Endothelial cell of umbilical vein (primary cell): ENCODE data around the gene UBE2E2. TPM values are rescaled to one million over a fixed set of nuclear protein-coding genes. Genes with fewer than 3 reads are reported as not detected.

Experiments
- BruUV-seq: library from RNA; stranded (reverse); fragments of 400-500 nt; replicated peaks from 2 replicates; lab custom pipeline; 2021; lab: Mats Ljungman, UMichigan
- CTCF ChIA-PET: fragments of 300-600, 350-600 bp; sonication (Branson Sonifier 250); formaldehyde crosslinking; loops from one replicate; lab custom pipeline; 2021; ENCODE audit warnings: antibody characterized with exemption, inconsistent platforms; lab: Charles Lee
- POLR2A ChIA-PET: fragments of 300-600, 350-600 bp; sonication (Branson Sonifier 250); formaldehyde crosslinking; loops from one replicate; lab custom pipeline; 2021; ENCODE audit warnings: antibody characterized with exemption, inconsistent platforms; lab: Charles Lee
- DNase-seq: peaks from one replicate; pipeline ENCODE4 v3.0.0-alpha.2; 2011; ENCODE audit warnings: low read depth, low spot score
- FAIRE-seq: peaks from 2 replicates; lab custom pipeline; 2011; peaks lifted over from hg19 to GRCh38; lab: Jason Lieb, UNC
- H2AFZ ChIP-seq: 2 replicates; pipeline ENCODE4 v1.6.0; 2012; ENCODE audit warnings: low read depth, low read length, control low read depth, inconsistent platforms
- H3K27ac ChIP-seq: 2 replicates; pipeline ENCODE4 v1.5.1; 2011; ENCODE audit warnings: low read depth, mild to moderate bottlenecking, control low read depth, low read length, moderate library complexity; ENCODE audit not compliant: insufficient read depth
- H3K27me3 ChIP-seq, 2 experiments: 2 replicates each; pipeline versions ENCODE4 v1.6.0 to v1.6.1; 2011; ENCODE audit warnings: low read length in 2 of 2, mixed read lengths in 1 of 2; ENCODE audit not compliant: control insufficient read depth in 2 of 2, insufficient read depth in 2 of 2
- H3K36me3 ChIP-seq, 2 experiments: 2 replicates in 1 of 2; 3 replicates in 1 of 2; pipeline ENCODE4 v1.5.1; 2011; ENCODE audit warnings: low read length in 2 of 2, mild to moderate bottlenecking in 1 of 2, moderate library complexity in 1 of 2; ENCODE audit not compliant: control insufficient read depth in 2 of 2, insufficient read depth in 2 of 2; ENCODE audit errors: extremely low read depth in 1 of 2
- H3K4me1 ChIP-seq: 3 replicates; pipeline ENCODE4 v1.5.1; 2011; ENCODE audit warnings: mild to moderate bottlenecking, low read length; ENCODE audit not compliant: control insufficient read depth, insufficient read depth; ENCODE audit errors: extremely low read depth
- H3K4me2 ChIP-seq: 2 replicates; pipeline ENCODE4 v1.6.1; 2011; ENCODE audit warnings: low read length, control low read depth, mixed read lengths; ENCODE audit not compliant: insufficient read depth
- H3K4me3 ChIP-seq, 3 experiments: fragments of 200-600 bp in 1 of 3; sonication (generic), shearing (Covaris generic) in 1 of 3; replicated peaks in 1 of 3; 2 replicates each; pipeline ENCODE4 v1.5.1; 2011 to 2016; ENCODE audit warnings: control low read depth in 3 of 3, low read length in 3 of 3, mild to moderate bottlenecking in 2 of 3, inconsistent platforms in 1 of 3, low read depth in 1 of 3, moderate library complexity in 1 of 3; ENCODE audit not compliant: insufficient read depth in 1 of 3
- H3K79me2 ChIP-seq: 2 replicates; pipeline ENCODE4 v1.6.0; 2012; ENCODE audit warnings: low read length, inconsistent platforms; ENCODE audit not compliant: control insufficient read depth, insufficient read depth
- H3K9ac ChIP-seq: replicated peaks from 2 replicates; pipeline ENCODE3; 2011; ENCODE audit warnings: low read length, control low read depth; ENCODE audit not compliant: insufficient read depth; ENCODE audit errors: extremely low read depth
- H3K9me1 ChIP-seq: replicated peaks from 3 replicates; pipeline ENCODE4 v1.6.0; 2011; ENCODE audit warnings: mild to moderate bottlenecking, low read length; ENCODE audit not compliant: control insufficient read depth, insufficient read depth; ENCODE audit errors: extremely low read depth
- H3K9me3 ChIP-seq: replicated peaks from 2 replicates; pipeline ENCODE4 v1.5.1; 2012; ENCODE audit warnings: low read length, inconsistent platforms; ENCODE audit not compliant: control insufficient read depth, insufficient read depth
- H4K20me1 ChIP-seq: replicated peaks from 2 replicates; pipeline ENCODE3; 2011; ENCODE audit warnings: mild to moderate bottlenecking, low read length; ENCODE audit not compliant: control insufficient read depth, insufficient read depth; ENCODE audit errors: extremely low read depth
- EZH2 ChIP-seq: IDR thresholded peaks from 2 replicates; pipeline ENCODE4 v1.6.1; 2012; ENCODE audit warnings: borderline replicate concordance, low read depth, mild to moderate bottlenecking, moderate library complexity, low read length, inconsistent platforms; ENCODE audit not compliant: severe bottlenecking
- FOS ChIP-seq: IDR thresholded peaks from 2 replicates; pipeline ENCODE4 v1.6.1; 2011; ENCODE audit warnings: mild to moderate bottlenecking, low read length, moderate library complexity, borderline replicate concordance; ENCODE audit not compliant: insufficient read depth
- GATA2 ChIP-seq: IDR thresholded peaks from 2 replicates; pipeline ENCODE4 v1.7.0; 2011; ENCODE audit warnings: low read depth, mild to moderate bottlenecking, moderate library complexity, mixed read lengths, low read length; ENCODE audit not compliant: insufficient read length, insufficient read depth
- JUN ChIP-seq: IDR thresholded peaks from 2 replicates; pipeline ENCODE4 v1.6.1; 2011; ENCODE audit warnings: borderline replicate concordance, low read depth; ENCODE audit not compliant: insufficient read length, insufficient read depth
- MYC ChIP-seq: IDR thresholded peaks from one replicate; pipeline ENCODE4 v1.6.1; 2011; ENCODE audit warnings: mild to moderate bottlenecking, low read depth, low read length
- POLR2A ChIP-seq: IDR thresholded peaks from 2 replicates; pipeline ENCODE4 v1.6.1; 2012; ENCODE audit warnings: low read depth, mild to moderate bottlenecking, control low read depth, low read length
- POLR2AphosphoS5 ChIP-seq: IDR thresholded peaks from 2 replicates; pipeline ENCODE4 v1.6.1; 2012; ENCODE audit warnings: low read depth, mild to moderate bottlenecking, control low read depth, low read length, moderate library complexity; ENCODE audit not compliant: insufficient read depth
- dilution Hi-C: fragments of 300-500 bp; cut with MboI; formaldehyde crosslinking; loops from one replicate; pipeline ENCODE4 v1.15.0; 2019; ENCODE audit warnings: low sequenced_read_pairs; ENCODE audit not compliant: extremely low pct_ligation_motif_present
- intact Hi-C: fragments of 100-400 bp; cut with micrococcal nuclease; formaldehyde crosslinking; loops from one replicate; pipeline ENCODE4 v1.10.0; 2022
- polyA plus RNA-seq, 4 experiments: library from polyadenylated mRNA; depleted of rRNA in 3 of 4; stranded (reverse) in 3 of 4; unstranded in 1 of 4; fragments of >200 nt; gene quantifications; 2 replicates each; pipeline versions ENCODE4 v1.2.1 to v1.2.3, GENCODE V29; 2011 to 2012; ENCODE audit warnings: missing spikeins in 1 of 4
- total RNA-seq: library from RNA; stranded (reverse); gene quantifications from 2 replicates; pipeline ENCODE4 v1.2.3, GENCODE V29; 2021
- TF ChIP-seq, protein P1 (sequence below), 2 donors: IDR thresholded peaks; 1 replicate in 1 of 2; 2 replicates in 1 of 2; pipeline ENCODE4 v1.5.1; 2011; ENCODE audit warnings: low read length in 2 of 2, mild to moderate bottlenecking in 2 of 2, moderate library complexity in 2 of 2, control low read depth in 1 of 2, inconsistent platforms in 1 of 2, low read depth in 1 of 2; ENCODE audit not compliant: insufficient read depth in 1 of 2; ENCODE audit errors: extremely low read depth in 1 of 2
- TF ChIP-seq, protein P2 (sequence below): IDR thresholded peaks from 2 replicates; pipeline ENCODE4 v1.6.1; 2011; ENCODE audit not compliant: insufficient read depth, insufficient read length

UBE2E2 gene
- total and polyA plus RNA-seq, 2 donors (not counting 3 experiments of a cell fraction or from before 2014, with no cell fraction given) = 37.0 to 45.4 TPM

DNA sequence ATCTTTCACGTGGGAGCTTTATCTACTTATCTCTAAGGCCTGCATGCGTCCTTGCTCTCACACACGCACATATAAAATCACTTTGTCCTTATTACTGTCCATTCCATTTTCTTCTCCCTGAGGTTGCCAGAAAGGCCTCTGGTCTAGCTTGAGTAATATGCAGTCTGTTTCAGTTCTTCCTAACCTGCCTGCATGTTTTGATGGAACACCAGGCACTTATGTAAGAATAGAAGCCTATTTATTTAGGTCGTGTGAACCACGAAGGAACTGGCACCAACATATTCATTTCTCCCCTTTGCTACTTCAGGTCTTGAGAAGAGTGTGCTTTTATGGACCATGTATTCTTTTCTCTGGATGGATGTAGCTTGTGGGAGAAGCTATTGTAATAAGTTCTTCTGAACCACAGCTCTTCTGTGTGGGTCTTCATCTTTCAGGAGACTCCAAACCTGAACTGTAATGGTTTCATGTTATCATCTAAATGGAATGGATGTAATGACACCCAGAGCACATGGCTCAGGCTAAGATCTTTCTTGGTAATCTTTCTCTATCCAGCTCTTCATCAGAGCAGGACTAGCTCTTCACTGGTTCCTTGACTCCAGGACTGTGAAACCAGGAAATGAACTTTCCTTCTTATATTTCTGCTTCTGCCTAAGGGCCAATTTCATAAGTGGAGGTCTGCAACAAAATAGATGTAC lies 53.8 kb downstream of the UBE2E2 start:
- ChIA-PET POLR2A (no interaction called here), CTCF (interaction anchor here (1.1 to 1.7 kb wide), 2 partner anchors 9 to 13 kb away, joined by 3 to 5 read pairs; no protein-coding TSS in a partner anchor)
- dilution Hi-C loops (no loop called here), intact Hi-C loops (no loop called here)
- BruUV-seq = no TSS peak
- Histone ChIP-seq H3K4me1 (no peaks in the 10 kb centered on the region), H3K27ac (no peak overlapping the region), H2AFZ (no peak overlapping the region), H3K79me2 (peaks cover 9% of the 10 kb centered on the region), H3K4me2 (no peak overlapping the region), H3K36me3 (no peaks in the 10 kb centered on the region), H3K9me3 (no peaks in the 10 kb centered on the region), H3K4me3 (no peak overlapping the region), H3K9ac (no peak overlapping the region), H4K20me1 (peaks cover 4% of the 10 kb centered on the region), H3K9me1 (no peaks in the 10 kb centered on the region), H3K27me3 (no peaks in the 10 kb centered on the region)
- FAIRE-seq (peak; percentile 24), DNase-seq (no peak)
- TF ChIP-seq JUN (no peak), MYC (no peak), EZH2 (no peak), POLR2AphosphoS5 (no peak), FOS (no peak), POLR2A (no peak), GATA2 (no peak)
- TF ChIP-seq, protein P1, sequence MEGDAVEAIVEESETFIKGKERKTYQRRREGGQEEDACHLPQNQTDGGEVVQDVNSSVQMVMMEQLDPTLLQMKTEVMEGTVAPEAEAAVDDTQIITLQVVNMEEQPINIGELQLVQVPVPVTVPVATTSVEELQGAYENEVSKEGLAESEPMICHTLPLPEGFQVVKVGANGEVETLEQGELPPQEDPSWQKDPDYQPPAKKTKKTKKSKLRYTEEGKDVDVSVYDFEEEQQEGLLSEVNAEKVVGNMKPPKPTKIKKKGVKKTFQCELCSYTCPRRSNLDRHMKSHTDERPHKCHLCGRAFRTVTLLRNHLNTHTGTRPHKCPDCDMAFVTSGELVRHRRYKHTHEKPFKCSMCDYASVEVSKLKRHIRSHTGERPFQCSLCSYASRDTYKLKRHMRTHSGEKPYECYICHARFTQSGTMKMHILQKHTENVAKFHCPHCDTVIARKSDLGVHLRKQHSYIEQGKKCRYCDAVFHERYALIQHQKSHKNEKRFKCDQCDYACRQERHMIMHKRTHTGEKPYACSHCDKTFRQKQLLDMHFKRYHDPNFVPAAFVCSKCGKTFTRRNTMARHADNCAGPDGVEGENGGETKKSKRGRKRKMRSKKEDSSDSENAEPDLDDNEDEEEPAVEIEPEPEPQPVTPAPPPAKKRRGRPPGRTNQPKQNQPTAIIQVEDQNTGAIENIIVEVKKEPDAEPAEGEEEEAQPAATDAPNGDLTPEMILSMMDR (IDR thresholded peaks at IDR 0.05; ENCODE audit: extremely low read depth in 1 of 2, insufficient read depth in 1 of 2, low read depth in 1 of 2, low read length in 2 of 2) = no peak
- TF ChIP-seq, protein P2, sequence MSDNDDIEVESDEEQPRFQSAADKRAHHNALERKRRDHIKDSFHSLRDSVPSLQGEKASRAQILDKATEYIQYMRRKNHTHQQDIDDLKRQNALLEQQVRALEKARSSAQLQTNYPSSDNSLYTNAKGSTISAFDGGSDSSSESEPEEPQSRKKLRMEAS = no peak
